ENCODE data around the gene SLITRK3.

Gene SLITRK3

GRCh38 chr3:165196577-165197480, 645 bp upstream of the SLITRK3 start:
- Histone ChIP-seq H3K9me3 (ENCODE audit: insufficient read depth, low read depth, low read length) (no peaks in the 10 kb centered on the region), H3F3A (ENCODE audit: low read depth) (no peaks in the 10 kb centered on the region), H3K27me3 (ENCODE audit: insufficient read depth, low read length, poor library complexity, severe bottlenecking) (no peaks in the 10 kb centered on the region), H3K4me2 (ENCODE audit: low read depth, low read length, poor library complexity, severe bottlenecking) (no peak overlapping the region), H2AFZ (ENCODE audit: low read length) (no peak overlapping the region), H3K4me3 (ENCODE audit: low read length, poor library complexity, severe bottlenecking) (no peak overlapping the region), H3K9ac (ENCODE audit: low read depth, low read length, poor library complexity, severe bottlenecking) (no peak overlapping the region), H3K4me1 (ENCODE audit: insufficient read depth, low read length, poor library complexity, severe bottlenecking) (no peaks in the 10 kb centered on the region), H4K20me1 (ENCODE audit: insufficient read depth, low read length, poor library complexity, severe bottlenecking) (no peaks in the 10 kb centered on the region), H3K9me2 (replicated peaks; ENCODE audit: low read depth, low read length) (no peaks in the 10 kb centered on the region), H3K79me2 (ENCODE audit: insufficient read depth, low read length) (no peaks in the 10 kb centered on the region), H3K36me3 (ENCODE audit: insufficient read depth, low read length) (no peaks in the 10 kb centered on the region)
- TF ChIP-seq CTCF (conservative IDR thresholded peaks at IDR 0.05; ENCODE audit: low read length) = no peak
- TF ChIP-seq EZH2phosphoT487 (IDR thresholded peaks at IDR 0.05; ENCODE audit: borderline replicate concordance) = no peak

- Histone ChIP-seq H2AFZ (ENCODE audit: low read length) (no peak overlapping the region), H3K9ac (ENCODE audit: low read depth, low read length, poor library complexity, severe bottlenecking) (no peak overlapping the region), H3K4me3 (ENCODE audit: low read length, poor library complexity, severe bottlenecking) (no peak overlapping the region), H4K20me1 (ENCODE audit: insufficient read depth, low read length, poor library complexity, severe bottlenecking) (no peaks in the 10 kb centered on the region), H3K9me3 (ENCODE audit: insufficient read depth, low read depth, low read length) (no peaks in the 10 kb centered on the region), H3K4me2 (ENCODE audit: low read depth, low read length, poor library complexity, severe bottlenecking) (no peak overlapping the region), H3F3A (ENCODE audit: low read depth) (no peaks in the 10 kb centered on the region), H3K79me2 (ENCODE audit: insufficient read depth, low read length) (no peaks in the 10 kb centered on the region), H3K36me3 (ENCODE audit: insufficient read depth, low read length) (no peaks in the 10 kb centered on the region), H3K9me2 (replicated peaks; ENCODE audit: low read depth, low read length) (no peaks in the 10 kb centered on the region), H3K4me1 (ENCODE audit: insufficient read depth, low read length, poor library complexity, severe bottlenecking) (no peaks in the 10 kb centered on the region), H3K27me3 (ENCODE audit: insufficient read depth, low read length, poor library complexity, severe bottlenecking) (no peaks in the 10 kb centered on the region)
- no peak for TF ChIP-seq EZH2phosphoT487 (IDR thresholded peaks at IDR 0.05; ENCODE audit: borderline replicate concordance)
- TF ChIP-seq CTCF (conservative IDR thresholded peaks at IDR 0.05; ENCODE audit: low read length) = no peak
These were observed 944 bp downstream of the SLITRK3 start for GRCh38 chr3:165195241-165195639.

GRCh38 chr3:165194511-165195240, 1.5 kb downstream of the SLITRK3 start:
- no peak for TF ChIP-seq EZH2phosphoT487 (IDR thresholded peaks at IDR 0.05; ENCODE audit: borderline replicate concordance)
- Histone ChIP-seq H2AFZ (ENCODE audit: low read length) (no peak overlapping the region), H3K9ac (ENCODE audit: low read depth, low read length, poor library complexity, severe bottlenecking) (no peak overlapping the region)

More at GRCh38 chr3:165194511-165195240, 1.5 kb downstream of the SLITRK3 start:
- Histone ChIP-seq H3K27me3 (ENCODE audit: insufficient read depth, low read length, poor library complexity, severe bottlenecking) (no peaks in the 10 kb centered on the region), H3K36me3 (ENCODE audit: insufficient read depth, low read length) (no peaks in the 10 kb centered on the region), H3K9me2 (replicated peaks; ENCODE audit: low read depth, low read length) (no peaks in the 10 kb centered on the region), H3K4me2 (ENCODE audit: low read depth, low read length, poor library complexity, severe bottlenecking) (no peak overlapping the region), H3K4me3 (ENCODE audit: low read length, poor library complexity, severe bottlenecking) (no peak overlapping the region), H3K79me2 (ENCODE audit: insufficient read depth, low read length) (no peaks in the 10 kb centered on the region), H4K20me1 (ENCODE audit: insufficient read depth, low read length, poor library complexity, severe bottlenecking) (no peaks in the 10 kb centered on the region), H3K9me3 (ENCODE audit: insufficient read depth, low read depth, low read length) (no peaks in the 10 kb centered on the region), H3K4me1 (ENCODE audit: insufficient read depth, low read length, poor library complexity, severe bottlenecking) (no peaks in the 10 kb centered on the region), H3F3A (ENCODE audit: low read depth) (no peaks in the 10 kb centered on the region)
